SK-N-MC (cell line): ENCODE measurements around the gene CHSY1.

Experiments
- EZH2 ChIP-seq: fragments of 200-600 bp; sonication (generic); IDR thresholded peaks from one replicate; pipeline ENCODE4 v1.6.1; 2017; ENCODE audit warnings: antibody characterized with exemption
- POLR2AphosphoS5 ChIP-seq: IDR thresholded peaks from 2 replicates; pipeline ENCODE4 v1.6.1; 2012; ENCODE audit warnings: mild to moderate bottlenecking, low read depth, low read length, borderline replicate concordance

DNA sequence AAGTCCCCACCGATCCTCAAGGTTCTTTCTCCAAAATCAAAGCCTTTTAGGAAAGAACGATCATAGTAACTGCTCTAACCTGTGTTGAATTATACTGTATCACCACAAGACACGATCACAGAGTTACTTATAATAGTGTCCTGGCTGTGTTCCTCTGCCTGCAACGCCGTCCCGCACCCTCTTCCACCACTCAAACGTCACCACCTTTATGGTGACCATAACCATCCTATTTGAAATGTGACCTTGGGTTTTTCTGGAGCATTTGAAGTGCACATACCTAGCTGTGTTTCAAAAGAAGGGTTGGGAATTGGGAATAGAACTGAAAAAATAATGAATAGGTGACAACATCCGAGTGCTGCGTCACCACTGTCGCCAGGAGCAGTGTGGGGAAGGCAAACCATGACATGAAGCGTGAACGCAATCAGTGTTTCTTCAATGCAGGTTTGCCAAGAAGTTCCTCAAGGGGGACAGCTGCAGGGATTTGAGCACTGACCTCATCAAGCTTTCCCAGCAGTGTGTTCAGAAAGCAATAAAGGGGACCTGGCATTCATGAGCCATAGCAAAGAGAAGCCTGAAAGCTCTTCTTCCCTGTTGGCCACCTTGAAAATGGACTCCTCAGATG lies 26.2 kb upstream of the CHSY1 start:
- no peak for TF ChIP-seq EZH2
- no peak for TF ChIP-seq POLR2AphosphoS5
